CD4-positive, alpha-beta memory T cell (primary cell): Measurements from ENCODE around the gene ADRM1. TPM values are rescaled to one million over a fixed set of nuclear protein-coding genes. Genes with fewer than 3 reads are reported as not detected.

ENCODE experiments used
- CTCF ChIA-PET: fragments of 350-600 bp; sonication (Branson Sonifier 250); formaldehyde crosslinking; loops from one replicate; lab custom pipeline; 2021; ENCODE audit warnings: inconsistent platforms; ENCODE audit not compliant: partially characterized antibody; lab: Charles Lee
- POLR2A ChIA-PET: fragments of 350-600 bp; sonication (Branson Sonifier 250); formaldehyde crosslinking; loops from one replicate; lab custom pipeline; 2021; ENCODE audit not compliant: partially characterized antibody; lab: Charles Lee
- DNase-seq, 5 donors: peaks; one replicate each; pipeline versions ENCODE4 v3.0.0 to v3.0.0-alpha.2; 2020 to 2022; ENCODE audit warnings: mixed read lengths in 1 of 5
- H3K27ac ChIP-seq: one replicate; pipeline ENCODE4 v1.7.0; 2013; ENCODE audit warnings: low read depth, low read length
- H3K27me3 ChIP-seq: 2 replicates; pipeline ENCODE4 v1.7.0; 2013; ENCODE audit warnings: mild to moderate bottlenecking, low read length, moderate library complexity; ENCODE audit not compliant: insufficient read depth
- H3K36me3 ChIP-seq: 2 replicates; pipeline ENCODE4 v1.7.0; 2013; ENCODE audit warnings: mild to moderate bottlenecking, low read length, moderate library complexity; ENCODE audit not compliant: insufficient read depth
- H3K4me1 ChIP-seq: 2 replicates; pipeline ENCODE4 v1.7.0; 2013; ENCODE audit warnings: mild to moderate bottlenecking, low read length, moderate library complexity; ENCODE audit not compliant: insufficient read depth
- H3K4me3 ChIP-seq, 2 donors: one replicate each; pipeline ENCODE4 v1.7.0; 2013; ENCODE audit warnings: low read length in 2 of 2, mild to moderate bottlenecking in 1 of 2
- H3K9me3 ChIP-seq, 2 donors: one replicate each; pipeline ENCODE4 v1.7.0; 2013; ENCODE audit warnings: low read length in 2 of 2, control low read depth in 1 of 2; ENCODE audit not compliant: control insufficient read depth in 1 of 2
- H3K27ac Mint-ChIP-seq, 7 donors: one replicate each; pipeline ENCODE4 v1.8.0; 2020 to 2021; ENCODE audit warnings: mixed read lengths in 7 of 7, mild to moderate bottlenecking in 6 of 7, inconsistent platforms in 3 of 7, moderate library complexity in 3 of 7
- H3K27me3 Mint-ChIP-seq, 2 donors: one replicate each; pipeline ENCODE4 v1.8.0; 2020 to 2021; ENCODE audit warnings: mixed read lengths in 2 of 2
- H3K36me3 Mint-ChIP-seq, 2 donors: one replicate each; pipeline ENCODE4 v1.8.0; 2020 to 2021; ENCODE audit warnings: mixed read lengths in 2 of 2, inconsistent platforms in 1 of 2, mild to moderate bottlenecking in 1 of 2
- H3K4me1 Mint-ChIP-seq, 4 donors: one replicate each; pipeline ENCODE4 v1.8.0; 2020 to 2021; ENCODE audit warnings: mixed read lengths in 4 of 4, mild to moderate bottlenecking in 1 of 4
- H3K4me3 Mint-ChIP-seq, 8 donors: one replicate each; pipeline ENCODE4 v1.8.0; 2020 to 2021; ENCODE audit warnings: mixed read lengths in 8 of 8, mild to moderate bottlenecking in 7 of 8, moderate library complexity in 6 of 8, inconsistent platforms in 3 of 8
- H3K9me3 Mint-ChIP-seq, 8 donors: one replicate each; pipeline ENCODE4 v1.8.0; 2020 to 2021; ENCODE audit warnings: mixed read lengths in 8 of 8, mild to moderate bottlenecking in 5 of 8, inconsistent platforms in 3 of 8, moderate library complexity in 1 of 8
- intact Hi-C: fragments of 100-400 bp; cut with micrococcal nuclease; formaldehyde crosslinking; loops from one replicate; pipeline ENCODE4 v1.15.1; 2023
- polyA plus RNA-seq, 2 donors: library from polyadenylated mRNA; unstranded; fragments of 300-500 nt; fragmentation: Illumina TruSeq; gene quantifications; one replicate each; pipeline ENCODE4 v1.2.3, GENCODE V29; 2021
- total RNA-seq, 2 experiments: library from RNA; stranded (reverse); gene quantifications; one replicate each; pipeline ENCODE4 v1.2.3, GENCODE V29; 2021

Gene ADRM1
- total and polyA plus RNA-seq, 4 experiments from 2014 or later, result 59.4 to 102 (median 79.0) TPM

DNA sequence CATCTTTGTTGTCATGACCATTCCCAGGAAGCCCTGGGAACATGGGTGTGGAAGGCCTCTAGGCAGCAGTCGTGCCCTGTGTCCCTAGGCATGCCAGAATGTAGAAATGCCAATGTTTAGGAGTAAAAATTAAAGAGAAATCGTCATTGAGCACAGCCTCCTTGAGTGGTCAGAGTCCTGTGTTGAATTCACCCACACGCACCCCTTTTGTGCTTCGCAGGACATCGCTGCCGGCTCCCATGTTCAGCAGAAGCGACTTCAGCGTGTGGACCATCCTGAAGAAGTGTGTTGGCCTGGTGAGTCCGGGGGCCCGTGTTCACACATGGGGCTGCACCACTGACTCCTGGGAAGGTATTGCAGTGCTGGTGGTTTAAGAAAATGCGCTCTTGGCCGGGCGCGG is 39.4 kb upstream of the ADRM1 start:
- intact Hi-C loops, result no loop called here
- Mint-ChIP-seq H3K4me1 (peaks cover 0 to 4% (median 1%) of the 10 kb centered on the region in 4 donors), H3K27me3 (no peaks in the 10 kb centered on the region), H3K27ac (no peak overlapping the region), H3K36me3 (peaks cover 39 to 51% of the 10 kb centered on the region in 2 donors), H3K4me3 (no peak overlapping the region), H3K9me3 (peaks cover 0 to 2% (median 0%) of the 10 kb centered on the region in 8 donors)
- Histone ChIP-seq H3K9me3 (no peaks in the 10 kb centered on the region), H3K27ac (no peak overlapping the region), H3K4me1 (no peaks in the 10 kb centered on the region), H3K4me3 (no peak overlapping the region), H3K27me3 (no peaks in the 10 kb centered on the region), H3K36me3 (peaks cover 43% of the 10 kb centered on the region)
- POLR2A ChIA-PET, result no interaction called here
- DNase-seq, result no peak
- CTCF ChIA-PET, result no interaction called here

DNA sequence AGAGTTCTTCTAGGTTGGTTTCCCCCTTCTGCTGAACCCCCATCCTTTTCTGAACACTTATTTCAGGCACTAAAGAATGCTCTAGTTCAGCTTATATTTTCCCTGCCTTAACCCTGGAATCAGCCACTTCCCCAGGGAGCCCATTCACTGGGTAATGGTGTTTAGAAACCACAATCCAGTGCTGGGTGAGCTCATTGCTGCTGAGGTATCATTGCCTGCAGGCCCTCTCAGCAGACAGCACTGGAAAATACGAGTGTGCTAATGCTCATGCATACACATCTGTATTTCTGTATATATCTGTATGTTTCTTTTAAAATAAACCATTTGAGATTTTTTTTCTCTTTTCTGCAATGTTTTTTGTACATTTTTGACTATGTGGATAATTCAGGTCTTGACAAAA is 37.4 kb upstream of the ADRM1 start:
- Mint-ChIP-seq H3K36me3 (peaks cover 34 to 44% of the 10 kb centered on the region in 2 donors), H3K27ac (no peak overlapping the region), H3K4me1 (peaks cover 0 to 4% (median 3%) of the 10 kb centered on the region in 4 donors), H3K4me3 (no peak overlapping the region), H3K27me3 (no peaks in the 10 kb centered on the region), H3K9me3 (peaks cover 0 to 2% (median 0%) of the 10 kb centered on the region in 8 donors)
- no peak for DNase-seq
- peaks cover 26% of the 10 kb centered on the region for H3K36me3 ChIP-seq
- no peaks in the 10 kb centered on the region for H3K9me3 ChIP-seq
- H3K27ac ChIP-seq, result no peak overlapping the region
- ChIA-PET CTCF (no interaction called here), POLR2A (no interaction called here)
- no peak overlapping the region for H3K4me3 ChIP-seq
- no peaks in the 10 kb centered on the region for H3K27me3 ChIP-seq
- intact Hi-C loops, result no loop called here
- H3K4me1 ChIP-seq, result no peaks in the 10 kb centered on the region

DNA sequence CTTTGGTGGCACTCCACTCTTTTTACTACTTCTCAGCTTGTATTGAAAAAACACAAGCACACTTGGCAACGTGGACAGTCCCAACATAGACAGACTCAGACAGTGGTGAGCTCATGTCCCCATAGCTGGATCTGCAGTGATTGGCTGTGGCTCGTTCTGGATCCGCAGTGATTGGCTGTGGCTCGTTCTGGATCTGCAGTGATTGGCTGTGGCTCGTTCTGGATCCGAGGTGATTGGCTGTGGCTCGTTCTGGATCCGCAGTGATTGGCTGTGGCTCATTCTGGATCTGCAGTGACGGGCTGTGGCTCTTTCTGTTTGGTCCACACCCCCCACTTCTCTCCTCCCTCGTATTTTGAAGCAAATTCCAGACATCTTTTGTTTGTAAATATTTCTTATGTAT is 36.5 kb upstream of the ADRM1 start:
- H3K27ac Mint-ChIP-seq, result no peak overlapping the region
- H3K4me1 Mint-ChIP-seq, result peaks cover 0 to 4% (median 3%) of the 10 kb centered on the region in 4 donors
- H3K4me3 Mint-ChIP-seq, result no peak overlapping the region
- DNase-seq, result no peak
- peaks cover 30 to 41% of the 10 kb centered on the region in 2 donors for H3K36me3 Mint-ChIP-seq
- CTCF ChIA-PET, result no interaction called here
- peaks cover 20% of the 10 kb centered on the region for H3K36me3 ChIP-seq
- H3K9me3 Mint-ChIP-seq, result peaks cover 0 to 2% (median 0%) of the 10 kb centered on the region in 8 donors
- no peaks in the 10 kb centered on the region for H3K4me1 ChIP-seq
- intact Hi-C loops, result no loop called here
- POLR2A ChIA-PET, result no interaction called here
- no peaks in the 10 kb centered on the region for H3K27me3 ChIP-seq
- H3K4me3 ChIP-seq, result no peak overlapping the region
- H3K27ac ChIP-seq, result no peak overlapping the region
- H3K9me3 ChIP-seq, result no peaks in the 10 kb centered on the region
- no peaks in the 10 kb centered on the region for H3K27me3 Mint-ChIP-seq

DNA sequence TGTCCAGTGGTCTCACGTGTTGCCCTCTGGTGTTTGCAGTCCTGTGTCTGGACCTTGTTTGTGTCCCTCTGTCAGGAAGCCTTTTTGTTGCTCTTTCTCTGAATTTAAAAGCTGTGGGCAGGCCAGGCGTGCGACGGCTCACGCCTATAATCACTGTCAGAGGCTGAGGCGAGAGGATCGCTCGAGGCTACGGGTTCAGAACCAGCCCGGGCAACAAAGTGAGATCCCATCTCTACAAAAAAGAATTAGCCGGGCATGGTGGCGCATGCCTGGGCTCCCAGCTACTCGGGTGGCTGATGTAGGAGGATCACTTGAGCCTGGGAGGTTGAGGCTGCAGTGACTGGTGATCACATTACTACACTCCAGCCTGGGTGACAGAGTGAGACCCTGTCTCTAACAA is 35.9 kb upstream of the ADRM1 start:
- H3K4me1 ChIP-seq, result no peaks in the 10 kb centered on the region
- intact Hi-C loops, result no loop called here
- POLR2A ChIA-PET, result no interaction called here
- H3K27ac ChIP-seq, result no peak overlapping the region
- H3K27me3 ChIP-seq, result no peaks in the 10 kb centered on the region
- no peaks in the 10 kb centered on the region for H3K27me3 Mint-ChIP-seq
- H3K4me3 Mint-ChIP-seq, result no peak overlapping the region
- peaks cover 0 to 4% (median 3%) of the 10 kb centered on the region in 4 donors for H3K4me1 Mint-ChIP-seq
- H3K36me3 ChIP-seq, result peaks cover 17% of the 10 kb centered on the region
- no peak overlapping the region for H3K4me3 ChIP-seq
- H3K27ac Mint-ChIP-seq, result no peak overlapping the region
- DNase-seq, result no peak
- peaks cover 30 to 43% of the 10 kb centered on the region in 2 donors for H3K36me3 Mint-ChIP-seq
- H3K9me3 ChIP-seq, result no peaks in the 10 kb centered on the region
- H3K9me3 Mint-ChIP-seq, result peaks cover 0 to 2% (median 0%) of the 10 kb centered on the region in 8 donors
- CTCF ChIA-PET, result no interaction called here

DNA sequence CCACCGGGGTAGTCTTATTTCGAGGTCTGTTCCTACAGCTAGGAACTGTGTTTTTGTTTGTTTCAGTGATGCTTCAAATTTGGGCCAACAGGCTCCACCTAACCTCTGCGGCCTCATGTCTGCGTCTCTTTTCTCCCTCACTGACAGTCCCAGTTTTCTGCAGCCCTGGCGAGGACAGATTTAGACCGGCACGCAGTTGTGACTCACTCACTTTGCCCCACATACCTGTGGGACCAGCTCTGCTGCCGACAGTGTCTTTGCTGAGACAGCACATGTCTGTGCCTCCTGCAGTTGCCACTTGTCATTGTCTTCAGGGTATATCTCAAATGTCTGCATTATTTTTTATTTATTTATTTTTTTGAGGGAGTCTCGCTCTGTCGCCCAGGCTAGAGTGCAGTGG is 35.3 kb upstream of the ADRM1 start:
- H3K27me3 ChIP-seq, result no peaks in the 10 kb centered on the region
- POLR2A ChIA-PET, result no interaction called here
- intact Hi-C loops, result no loop called here
- H3K9me3 ChIP-seq, result no peaks in the 10 kb centered on the region
- no peaks in the 10 kb centered on the region for H3K27me3 Mint-ChIP-seq
- H3K4me3 ChIP-seq, result no peak overlapping the region
- H3K4me3 Mint-ChIP-seq, result no peak overlapping the region
- peaks cover 30 to 43% of the 10 kb centered on the region in 2 donors for H3K36me3 Mint-ChIP-seq
- H3K36me3 ChIP-seq, result peaks cover 17% of the 10 kb centered on the region
- peak overlapping the region in 1 of 7 donors; percentile 50 for H3K27ac Mint-ChIP-seq
- H3K9me3 Mint-ChIP-seq, result peaks cover 0 to 2% (median 0%) of the 10 kb centered on the region in 8 donors
- CTCF ChIA-PET, result no interaction called here
- H3K4me1 ChIP-seq, result no peaks in the 10 kb centered on the region
- no peak overlapping the region for H3K27ac ChIP-seq
- H3K4me1 Mint-ChIP-seq, result peaks cover 0 to 4% (median 3%) of the 10 kb centered on the region in 4 donors
- DNase-seq, result no peak

DNA sequence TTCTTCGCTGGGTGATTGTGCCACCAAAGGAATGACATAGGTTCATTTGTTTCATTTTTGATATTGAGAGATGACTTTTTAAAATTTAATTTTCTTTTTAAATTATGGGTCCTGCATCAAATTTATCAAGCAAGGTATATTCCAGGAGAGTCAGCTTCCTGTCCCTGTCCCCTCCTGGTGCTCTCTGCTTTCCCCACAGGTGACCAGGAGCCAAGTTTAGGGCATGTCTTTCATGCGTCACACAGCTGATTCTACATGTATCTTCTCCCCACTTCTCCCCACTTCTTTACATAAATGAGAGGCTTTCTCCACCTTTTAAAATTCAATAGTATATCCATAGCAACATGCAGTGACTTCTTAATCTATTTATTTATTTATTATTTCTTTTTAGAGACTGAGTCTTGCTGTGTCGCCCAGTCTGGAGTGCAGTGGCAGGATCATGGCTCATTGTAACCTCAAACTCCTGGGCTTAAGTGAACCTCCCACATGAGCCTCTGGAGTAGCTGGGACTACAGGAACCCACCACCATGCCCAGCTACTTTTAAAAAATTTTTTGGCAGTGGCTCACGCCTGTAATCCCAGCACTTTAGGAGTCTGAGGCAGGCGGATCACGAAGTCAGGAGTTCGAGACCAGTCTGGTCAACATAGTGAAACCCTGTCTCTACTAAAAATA is 34.4 kb upstream of the ADRM1 start:
- POLR2A ChIA-PET, result no interaction called here
- no peak overlapping the region for H3K4me3 Mint-ChIP-seq
- H3K27ac Mint-ChIP-seq, result no peak overlapping the region
- Histone ChIP-seq H3K4me3 (no peak overlapping the region), H3K27ac (no peak overlapping the region), H3K36me3 (peaks cover 22% of the 10 kb centered on the region), H3K4me1 (no peaks in the 10 kb centered on the region), H3K9me3 (no peaks in the 10 kb centered on the region), H3K27me3 (no peaks in the 10 kb centered on the region)
- peaks cover 37 to 47% of the 10 kb centered on the region in 2 donors for H3K36me3 Mint-ChIP-seq
- no peak for DNase-seq
- intact Hi-C loops, result no loop called here
- CTCF ChIA-PET, result no interaction called here
- peaks cover 0 to 2% (median 0%) of the 10 kb centered on the region in 8 donors for H3K9me3 Mint-ChIP-seq
- no peaks in the 10 kb centered on the region for H3K27me3 Mint-ChIP-seq
- H3K4me1 Mint-ChIP-seq, result peaks cover 0 to 4% (median 3%) of the 10 kb centered on the region in 4 donors

DNA sequence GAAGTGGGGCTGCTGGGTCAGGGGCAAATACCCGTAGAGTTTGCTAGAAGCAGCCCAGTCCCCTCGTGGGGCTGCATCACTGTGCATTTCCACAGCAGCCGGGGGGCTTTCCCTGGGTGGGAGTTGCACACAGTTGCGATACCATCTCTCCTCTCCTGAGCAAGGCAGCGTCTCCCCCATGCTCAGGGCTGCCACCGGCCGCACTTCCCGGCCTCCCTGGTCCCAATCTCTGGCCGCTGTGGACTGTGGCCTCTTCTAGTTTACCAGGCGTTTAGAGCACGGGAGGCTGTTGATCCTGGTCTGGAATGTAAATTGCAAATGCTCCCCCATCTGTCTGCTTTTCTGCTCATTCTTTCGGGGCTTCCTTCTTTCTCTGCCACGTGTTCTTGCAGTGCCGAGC is 33.4 kb upstream of the ADRM1 start:
- Histone ChIP-seq H3K9me3 (no peaks in the 10 kb centered on the region), H3K36me3 (peaks cover 30% of the 10 kb centered on the region), H3K4me1 (no peaks in the 10 kb centered on the region), H3K4me3 (no peak overlapping the region), H3K27me3 (no peaks in the 10 kb centered on the region), H3K27ac (no peak overlapping the region)
- intact Hi-C loops, result no loop called here
- Mint-ChIP-seq H3K36me3 (peaks cover 43 to 52% of the 10 kb centered on the region in 2 donors), H3K27me3 (no peaks in the 10 kb centered on the region), H3K4me1 (peaks cover 0 to 5% (median 4%) of the 10 kb centered on the region in 4 donors), H3K27ac (peak overlapping the region in 1 of 7 donors; percentile 31), H3K9me3 (peaks cover 0 to 2% (median 0%) of the 10 kb centered on the region in 8 donors), H3K4me3 (no peak overlapping the region)
- ChIA-PET POLR2A (no interaction called here), CTCF (no interaction called here)
- DNase-seq, result no peak
